GM21786 (cell line): ENCODE results near the gene FUT7.

ENCODE experiments used
- ATAC-seq: cut with Tn5 transposase; IDR thresholded peaks from one replicate; pipeline ENCODE4 v1.9.1; 2021; ENCODE audit not compliant: unreplicated experiment

FUT7 gene

GRCh38 chr9:137031904-137032640, at the start of gene FUT7:
TSS of gene FUT7 (minus strand) at chr9:137032088. CDS start at chr9:137031991, 97 bp downstream.
- no peak for ATAC-seq

DNA sequence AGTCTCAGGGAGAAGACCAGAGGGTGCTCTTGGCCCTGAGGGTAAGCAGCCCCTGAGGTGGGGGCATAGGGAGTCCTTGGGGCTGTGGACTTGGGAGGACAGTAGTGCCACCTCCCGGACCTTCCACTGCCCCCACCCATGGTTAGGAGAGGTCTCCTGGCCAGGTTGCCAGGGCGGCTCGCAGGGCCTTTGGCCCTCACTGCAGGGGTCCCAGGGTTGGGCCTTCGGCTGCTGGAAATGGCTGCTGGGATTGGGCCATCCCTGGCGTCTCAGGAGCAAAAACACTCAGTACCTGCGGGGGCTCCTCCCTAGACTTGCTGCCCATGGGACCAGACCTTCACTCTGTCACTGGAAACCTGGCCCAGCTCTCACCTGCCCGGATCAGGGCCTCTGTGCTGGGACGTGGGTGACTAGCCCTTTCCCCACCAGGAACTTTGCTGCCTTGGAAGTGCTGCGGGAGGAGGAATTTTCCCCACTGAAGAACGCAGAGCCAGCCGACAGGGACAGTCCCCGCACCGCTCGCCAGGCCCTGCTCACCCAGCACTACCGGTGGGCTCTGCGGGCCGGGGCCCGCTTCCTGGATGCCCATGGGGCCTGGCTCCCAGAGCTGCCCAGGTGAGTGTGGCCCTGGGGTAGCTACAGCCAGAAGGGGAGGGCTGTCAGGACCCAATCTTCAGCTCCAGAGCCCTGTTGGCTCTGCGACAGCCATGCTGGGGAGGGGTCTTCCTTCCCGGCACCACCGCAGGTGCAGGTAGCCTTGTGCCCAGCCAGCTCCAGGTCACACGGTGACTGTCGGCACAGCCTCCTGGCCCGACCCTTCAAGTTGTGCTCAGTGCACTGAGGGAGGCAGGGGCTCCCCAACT, 48.6 kb upstream of the FUT7 start:
- ATAC-seq = no peak

DNA sequence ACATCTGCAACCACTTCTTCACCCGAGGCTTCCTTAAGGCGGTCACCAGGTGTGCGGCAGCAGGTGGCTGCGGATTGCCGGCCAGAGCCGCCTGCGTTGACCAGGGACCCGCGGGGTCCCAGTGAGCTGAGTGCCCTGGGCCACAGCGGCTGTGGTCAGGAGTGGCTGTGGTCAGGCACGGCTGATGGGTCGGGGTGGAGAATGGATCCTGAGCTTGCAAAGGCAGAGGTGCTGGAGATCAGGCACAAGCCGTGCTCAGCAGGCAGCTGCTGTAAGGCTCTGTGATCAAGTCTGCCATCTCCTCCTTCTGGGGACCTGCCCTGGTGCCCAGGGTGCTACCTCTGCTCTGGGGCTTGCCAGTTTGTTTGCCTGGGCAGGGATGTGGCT, 47.5 kb upstream of the FUT7 start:
- ATAC-seq = no peak

DNA sequence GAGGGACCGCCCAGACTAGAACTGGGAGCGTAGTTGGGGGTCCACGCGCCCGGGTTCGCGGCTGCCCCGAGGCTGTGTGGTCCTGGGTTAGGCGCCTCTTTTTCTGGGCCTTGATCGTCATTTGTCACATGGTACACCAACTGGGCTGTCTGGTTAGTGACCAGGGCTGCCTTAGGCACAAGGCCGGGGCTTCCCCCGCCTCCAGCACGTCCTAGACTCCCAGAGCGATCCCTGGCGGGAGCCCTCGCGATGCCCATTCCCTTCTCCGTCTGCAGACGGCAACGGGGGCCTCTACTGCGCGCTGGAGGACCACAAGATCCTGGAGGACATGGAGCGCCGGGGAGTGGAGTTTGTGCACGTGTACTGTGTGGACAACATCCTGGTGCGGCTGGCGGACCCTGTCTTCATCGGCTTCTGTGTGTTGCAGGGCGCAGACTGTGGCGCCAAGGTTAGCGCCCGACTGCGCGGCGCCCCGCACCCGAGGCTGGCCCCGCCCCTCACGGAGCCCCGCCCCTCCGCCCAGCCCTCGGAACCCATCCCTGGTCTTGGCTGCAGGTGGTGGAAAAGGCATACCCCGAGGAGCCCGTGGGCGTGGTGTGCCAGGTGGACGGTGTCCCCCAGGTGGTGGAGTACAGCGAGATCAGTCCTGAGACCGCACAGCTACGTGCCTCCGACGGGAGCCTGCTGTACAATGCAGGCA, 47.0 kb upstream of the FUT7 start:
- ATAC-seq = no peak

GRCh38 chr9:137077758-137078693, 46.1 kb upstream of the FUT7 start:
- peak; percentile 41 for ATAC-seq

DNA sequence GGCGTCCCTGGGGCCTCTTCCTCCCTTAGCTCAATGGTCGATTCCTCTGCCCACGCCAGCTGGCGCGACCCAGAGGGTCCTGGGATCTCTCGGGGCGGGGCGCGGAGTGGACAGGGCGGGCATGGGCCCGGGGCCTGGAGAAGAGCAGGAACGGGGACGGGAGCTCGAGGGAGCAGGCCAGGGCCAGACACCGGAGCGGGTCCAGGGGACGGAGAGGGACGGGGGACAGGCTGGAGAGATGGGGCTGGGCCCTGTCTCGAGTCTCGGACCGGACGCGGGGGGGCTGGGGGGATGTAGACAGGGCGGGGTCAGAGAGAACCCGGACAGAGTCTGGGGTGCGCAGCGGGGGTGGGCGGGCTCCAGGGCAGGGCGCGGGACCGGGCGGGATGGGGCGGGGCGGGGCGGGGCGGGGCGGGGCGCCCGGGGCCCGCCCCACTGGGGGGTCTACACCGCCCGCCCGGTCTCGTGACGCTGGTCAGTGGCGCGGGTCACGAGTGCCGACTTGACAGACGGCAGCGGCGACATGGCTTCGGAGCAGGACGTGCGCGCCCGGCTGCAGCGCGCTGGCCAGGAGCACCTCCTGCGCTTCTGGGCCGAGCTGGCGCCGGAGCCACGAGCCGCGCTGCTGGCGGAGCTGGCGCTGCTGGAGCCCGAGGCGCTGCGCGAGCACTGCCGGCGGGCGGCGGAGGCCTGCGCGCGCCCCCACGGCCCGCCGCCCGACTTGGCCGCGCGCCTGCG, 45.3 kb upstream of the FUT7 start, which contains the start of gene UAP1L1:
UAP1L1 (plus strand) TSS at position 508 of the 738 bp plus-strand sequence; CDS start at position 524, 16 bp downstream.
- ATAC-seq = peak; percentile 50

DNA sequence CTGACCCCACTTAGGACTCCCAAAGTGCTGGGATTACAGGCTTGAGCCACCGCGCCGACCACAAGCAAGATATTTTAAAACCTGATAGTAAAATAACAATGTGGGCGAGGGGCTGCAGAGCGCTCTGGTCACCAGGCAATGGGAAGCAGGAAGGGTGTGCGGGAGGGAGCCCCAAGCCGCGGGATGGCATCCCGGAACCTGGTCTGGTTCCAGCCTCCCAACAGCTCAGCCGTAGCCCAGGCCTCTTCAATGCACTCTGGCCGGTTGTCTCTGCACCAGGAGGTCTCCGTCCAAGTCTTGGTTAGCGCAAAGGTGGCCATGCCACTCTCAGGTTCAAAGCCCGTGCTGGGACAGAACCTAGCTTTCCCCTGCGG, 44.7 kb upstream of the FUT7 start:
- ATAC-seq = no peak

DNA sequence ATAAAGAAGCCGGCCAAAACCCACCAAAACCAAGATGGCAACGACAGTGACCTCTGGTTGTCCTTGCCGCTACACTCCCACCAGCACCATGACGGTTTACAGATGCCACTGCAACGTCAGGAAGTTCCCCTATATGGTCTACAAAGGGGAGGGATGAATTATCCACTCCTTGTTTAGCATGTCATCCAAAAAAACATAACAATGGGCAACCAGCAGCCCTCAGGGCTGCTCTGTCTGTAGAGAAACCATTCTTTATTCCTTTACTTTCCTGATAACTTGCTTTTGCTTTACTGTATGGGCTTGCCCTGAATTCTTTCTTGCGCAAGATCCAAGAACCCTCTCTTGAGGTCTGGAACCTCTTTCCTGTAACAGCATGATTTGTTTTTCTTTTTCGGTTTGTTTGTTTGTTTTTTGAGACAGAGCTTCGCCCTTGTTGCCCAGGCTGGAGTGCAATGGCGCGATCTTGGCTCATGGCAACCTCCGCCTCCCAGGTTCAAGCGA, 43.4 kb upstream of the FUT7 start:
- ATAC-seq = no peak

DNA sequence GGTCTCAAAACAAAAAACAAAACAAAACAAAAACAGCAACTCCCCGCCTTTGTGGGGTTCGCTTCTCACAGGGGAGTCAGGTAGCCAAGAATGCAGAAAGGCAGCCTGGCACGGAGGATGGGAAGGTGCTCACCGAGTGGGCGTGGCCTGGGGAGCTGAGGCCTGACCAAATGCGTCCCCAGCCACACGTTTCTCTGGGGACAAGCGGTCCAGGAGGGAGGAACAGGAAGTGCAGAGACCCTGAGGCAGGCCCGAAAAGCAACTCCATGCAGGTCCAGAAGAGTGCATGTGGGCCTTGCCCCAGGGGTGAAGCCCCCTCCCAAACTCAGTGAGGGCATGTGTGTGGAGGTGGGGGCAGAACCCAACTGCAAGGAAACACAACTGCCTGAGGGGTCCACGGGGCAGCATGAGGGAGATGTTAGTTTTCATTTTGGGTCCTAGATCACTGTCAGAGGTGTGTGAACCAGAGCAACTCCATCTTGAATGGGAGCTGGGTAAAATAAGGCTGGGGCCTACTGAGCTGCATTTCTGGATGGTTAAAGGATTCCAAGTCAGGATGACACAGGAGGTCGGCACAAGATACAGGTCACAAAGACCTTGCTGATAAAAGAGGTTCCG, 42.9 kb upstream of the FUT7 start:
- no peak for ATAC-seq

GRCh38 chr9:137073992-137074399, 42.1 kb upstream of the FUT7 start:
- no peak for ATAC-seq

DNA sequence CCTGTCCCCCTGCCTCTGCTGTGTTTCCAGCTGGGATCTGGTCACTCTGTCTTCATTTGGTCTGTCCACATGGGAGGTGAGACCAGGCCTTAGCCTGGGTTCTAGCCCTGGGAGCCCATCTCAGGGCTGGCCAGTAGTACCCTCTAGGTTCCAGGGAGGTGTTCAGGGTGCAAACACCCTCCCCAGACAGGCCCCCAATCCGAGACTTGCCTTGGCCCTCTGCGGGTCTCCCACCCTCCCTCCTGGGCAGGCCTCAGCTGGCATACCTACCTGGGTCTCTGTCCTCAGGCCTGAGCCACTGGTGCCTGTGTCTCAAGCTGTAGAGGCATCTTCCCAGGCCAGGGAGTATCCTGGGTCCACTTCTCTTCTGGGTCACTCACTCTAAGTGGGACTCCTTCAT, 39.4 kb upstream of the FUT7 start:
- ATAC-seq = no peak

DNA sequence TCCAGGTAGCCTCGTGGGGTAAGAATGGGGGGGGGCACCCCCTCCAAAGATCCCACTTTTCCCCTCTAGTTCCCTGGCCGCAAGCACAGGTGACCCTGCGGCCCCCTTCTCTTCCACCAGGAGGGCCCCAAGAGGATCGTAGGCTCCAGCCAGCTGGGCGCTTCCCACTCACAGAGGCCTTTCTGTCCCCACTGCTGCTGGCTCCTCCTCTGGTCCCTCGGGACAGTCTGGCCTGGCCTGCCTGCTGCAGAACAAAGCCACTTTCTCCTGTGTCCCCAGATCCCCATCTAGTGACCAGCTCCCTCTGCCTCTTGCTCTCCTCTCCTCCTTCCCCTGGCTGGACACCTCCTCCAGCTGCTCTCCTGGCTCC, 39.0 kb upstream of the FUT7 start:
- no peak for ATAC-seq

DNA sequence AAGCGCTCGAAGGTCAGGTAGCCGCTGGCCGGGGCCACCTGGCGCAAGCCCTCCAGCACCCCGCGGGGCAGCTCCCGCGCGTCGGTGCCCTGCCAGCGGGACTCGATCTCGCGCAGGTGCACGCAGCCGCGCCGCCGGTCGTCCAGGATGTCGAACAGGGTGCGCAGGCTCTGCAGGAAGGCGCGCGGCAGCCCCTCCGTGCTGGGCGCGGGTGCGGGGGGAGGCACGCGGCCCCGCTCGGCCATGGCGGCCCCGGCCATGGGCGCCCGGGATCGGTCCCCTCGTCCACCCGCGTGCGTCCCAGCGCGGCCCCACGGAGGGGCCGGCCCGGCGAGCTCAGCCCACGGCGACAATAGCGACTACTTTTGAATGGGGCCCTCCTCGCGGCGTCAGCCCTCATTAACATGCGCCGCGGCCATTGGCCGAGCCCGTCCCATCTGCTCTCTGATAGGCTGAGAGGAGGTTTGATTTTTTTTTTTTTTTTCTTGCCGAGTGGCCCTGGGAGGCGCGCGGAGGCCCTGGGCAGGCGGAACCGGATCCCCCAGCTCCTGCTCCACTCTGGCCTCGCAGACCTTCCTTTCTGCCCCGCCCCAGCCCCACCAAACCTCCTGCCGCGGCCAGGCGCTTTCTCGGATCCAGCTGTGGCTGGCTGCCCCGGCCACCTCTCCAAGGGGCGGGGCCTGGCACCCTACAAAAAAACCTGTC, 38.5 kb upstream of the FUT7 start, which contains the start of gene SAPCD2:
SAPCD2 (minus strand) TSS at position 357 of the 705 bp plus-strand sequence; CDS start at position 260, 97 bp downstream.
- peak; percentile 73 for ATAC-seq

DNA sequence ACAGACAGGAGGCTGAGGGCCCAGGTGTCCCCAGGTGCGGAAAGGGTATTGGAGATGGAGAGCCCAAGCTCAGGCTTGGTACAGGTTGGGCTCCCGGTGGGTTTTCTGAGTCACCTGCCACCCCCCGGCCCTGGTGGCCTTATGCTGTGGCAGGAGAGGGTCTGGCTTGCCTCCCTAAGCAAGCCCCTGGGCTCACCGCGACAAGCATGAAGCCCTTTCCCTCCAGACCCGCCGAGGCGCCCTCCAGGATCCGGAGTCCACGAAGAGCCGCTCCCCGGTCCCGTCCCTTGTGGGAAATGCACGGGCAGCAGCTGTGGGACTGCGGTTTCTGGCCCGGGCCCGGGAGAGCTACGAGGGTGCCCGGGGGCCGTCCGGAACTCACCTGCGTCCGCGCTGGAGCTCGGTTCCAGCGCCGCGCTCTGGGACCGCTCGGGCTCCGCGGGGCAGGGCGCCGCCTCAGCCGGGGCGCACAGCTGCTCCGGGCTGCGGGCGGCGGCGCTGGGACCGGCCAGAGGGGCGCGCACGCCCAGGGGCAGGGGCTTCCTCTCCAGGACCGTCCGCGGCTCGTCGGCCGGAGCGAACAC, 37.7 kb upstream of the FUT7 start:
- no peak for ATAC-seq

GRCh38 chr9:137068539-137069507, 36.9 kb upstream of the FUT7 start:
- no peak for ATAC-seq

DNA sequence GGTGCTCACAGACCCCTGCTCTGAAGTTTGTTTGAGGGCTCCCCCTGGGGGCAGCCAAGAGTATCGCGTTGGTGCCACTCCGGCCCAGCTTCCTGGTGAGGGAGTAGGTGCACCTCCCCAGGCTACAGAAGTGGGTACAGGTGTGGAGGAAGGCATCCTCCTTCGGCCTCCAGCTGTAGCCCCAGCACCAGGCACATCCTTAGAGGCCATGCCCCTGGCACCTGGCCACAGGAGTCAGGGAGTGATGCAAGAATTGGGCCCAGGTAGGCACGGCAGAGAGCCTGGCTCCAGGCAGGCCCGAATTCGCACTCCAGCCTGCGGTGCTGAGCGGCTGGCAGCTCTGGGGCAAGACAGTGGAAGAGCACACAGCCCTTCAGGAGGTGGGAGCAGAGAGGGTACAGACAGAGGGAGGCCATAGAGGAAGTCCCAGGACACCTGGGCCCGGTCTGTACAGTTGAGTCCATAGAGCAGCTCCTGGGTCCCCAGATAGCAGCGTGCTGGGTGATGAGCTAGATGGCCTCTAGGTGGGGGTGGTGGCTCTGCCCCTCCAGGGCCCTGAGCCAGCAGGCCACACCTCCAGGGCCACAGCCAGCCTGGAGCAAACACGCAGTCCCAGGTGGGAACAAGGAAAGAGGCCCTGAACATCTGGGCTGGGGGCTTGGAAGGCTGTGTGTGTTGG, 36.1 kb upstream of the FUT7 start:
- no peak for ATAC-seq
